Adrenal gland (tissue), 5 donors: ENCODE data around the gene EXT2.

Experiments
- POLR2A ChIP-seq, 2 donors: fragments of 450-650 bp; IDR thresholded peaks; one replicate each; pipeline ENCODE4 v1.6.1; 2017; ENCODE audit warnings: antibody characterized with exemption in 2 of 2, mild to moderate bottlenecking in 2 of 2, moderate library complexity in 1 of 2
- TF ChIP-seq, protein P1 (sequence below), 6 experiments: fragments of 450-650 bp in 4 of 6; fragments of 200-600 bp in 2 of 6; sonication (generic) in 1 of 6; IDR thresholded peaks; 1 replicate in 5 of 6; 2 replicates in 1 of 6; pipeline versions ENCODE4 v1.5.1 to v1.8.0; 2016 to 2021; ENCODE audit warnings: antibody characterized with exemption in 6 of 6, mild to moderate bottlenecking in 2 of 6, moderate library complexity in 1 of 6
- donor health status: DM: no; HTN: no; CAD: no.

GRCh38 chr11:44274404-44274803, 178.9 kb downstream of the EXT2 start:
- TF ChIP-seq, protein P1, sequence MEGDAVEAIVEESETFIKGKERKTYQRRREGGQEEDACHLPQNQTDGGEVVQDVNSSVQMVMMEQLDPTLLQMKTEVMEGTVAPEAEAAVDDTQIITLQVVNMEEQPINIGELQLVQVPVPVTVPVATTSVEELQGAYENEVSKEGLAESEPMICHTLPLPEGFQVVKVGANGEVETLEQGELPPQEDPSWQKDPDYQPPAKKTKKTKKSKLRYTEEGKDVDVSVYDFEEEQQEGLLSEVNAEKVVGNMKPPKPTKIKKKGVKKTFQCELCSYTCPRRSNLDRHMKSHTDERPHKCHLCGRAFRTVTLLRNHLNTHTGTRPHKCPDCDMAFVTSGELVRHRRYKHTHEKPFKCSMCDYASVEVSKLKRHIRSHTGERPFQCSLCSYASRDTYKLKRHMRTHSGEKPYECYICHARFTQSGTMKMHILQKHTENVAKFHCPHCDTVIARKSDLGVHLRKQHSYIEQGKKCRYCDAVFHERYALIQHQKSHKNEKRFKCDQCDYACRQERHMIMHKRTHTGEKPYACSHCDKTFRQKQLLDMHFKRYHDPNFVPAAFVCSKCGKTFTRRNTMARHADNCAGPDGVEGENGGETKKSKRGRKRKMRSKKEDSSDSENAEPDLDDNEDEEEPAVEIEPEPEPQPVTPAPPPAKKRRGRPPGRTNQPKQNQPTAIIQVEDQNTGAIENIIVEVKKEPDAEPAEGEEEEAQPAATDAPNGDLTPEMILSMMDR (IDR thresholded peaks at IDR 0.05): no peak
- TF ChIP-seq POLR2A (IDR thresholded peaks at IDR 0.05): no peak
